ENCODE measurements around the gene UBE3A.

- TF ChIP-seq CTCF (IDR thresholded peaks at IDR 0.05) (no peak), MAX (IDR thresholded peaks at IDR 0.05; ENCODE audit: low read depth) (no peak)
Observed at GRCh38 chr15:25422021-25422420, 16.8 kb downstream of the UBE3A start.

Data from SK-N-SH (cell line).